ENCODE data around the gene KLF16.

The KLF16 gene

DNA sequence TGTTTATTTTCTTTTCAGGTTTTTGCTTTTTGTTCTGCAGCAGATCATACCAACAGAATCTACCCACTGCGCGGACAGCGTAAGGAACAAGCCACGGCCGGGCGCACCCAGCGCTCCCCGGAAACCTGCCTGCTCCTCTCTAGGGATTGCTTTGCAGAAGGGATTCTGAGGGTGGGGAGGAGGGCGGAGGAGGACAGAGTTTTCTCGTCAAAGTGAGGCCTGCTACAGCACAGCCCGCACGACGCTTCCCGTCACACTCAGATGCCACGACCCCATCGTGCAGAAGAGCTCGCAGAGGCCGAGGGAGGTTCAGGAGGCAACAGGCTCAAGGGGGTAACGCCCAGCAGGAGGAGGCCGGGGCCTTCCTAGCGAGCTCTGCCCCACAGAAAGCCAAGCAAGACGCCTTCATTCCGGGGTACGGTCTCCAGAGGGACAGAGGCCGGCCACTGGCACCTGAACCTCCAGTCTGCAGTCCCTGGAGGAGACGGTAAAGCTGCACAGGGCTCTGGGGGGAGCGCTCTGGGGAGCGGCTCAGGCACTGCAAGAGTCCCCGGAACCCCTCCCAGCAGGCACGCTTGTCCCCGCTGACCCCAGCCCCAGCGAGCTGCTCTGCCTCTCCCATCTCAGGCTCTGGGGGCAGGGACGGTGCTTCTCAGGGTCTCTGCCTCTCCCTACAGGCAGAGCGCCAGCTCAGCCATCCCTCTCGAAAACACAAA, 22.0 kb downstream of the KLF16 start (continued):
- TF ChIP-seq OSR1 (CRISPR knock-in tag; IDR thresholded peaks at IDR 0.05): no peak
- TF ChIP-seq, protein P1, sequence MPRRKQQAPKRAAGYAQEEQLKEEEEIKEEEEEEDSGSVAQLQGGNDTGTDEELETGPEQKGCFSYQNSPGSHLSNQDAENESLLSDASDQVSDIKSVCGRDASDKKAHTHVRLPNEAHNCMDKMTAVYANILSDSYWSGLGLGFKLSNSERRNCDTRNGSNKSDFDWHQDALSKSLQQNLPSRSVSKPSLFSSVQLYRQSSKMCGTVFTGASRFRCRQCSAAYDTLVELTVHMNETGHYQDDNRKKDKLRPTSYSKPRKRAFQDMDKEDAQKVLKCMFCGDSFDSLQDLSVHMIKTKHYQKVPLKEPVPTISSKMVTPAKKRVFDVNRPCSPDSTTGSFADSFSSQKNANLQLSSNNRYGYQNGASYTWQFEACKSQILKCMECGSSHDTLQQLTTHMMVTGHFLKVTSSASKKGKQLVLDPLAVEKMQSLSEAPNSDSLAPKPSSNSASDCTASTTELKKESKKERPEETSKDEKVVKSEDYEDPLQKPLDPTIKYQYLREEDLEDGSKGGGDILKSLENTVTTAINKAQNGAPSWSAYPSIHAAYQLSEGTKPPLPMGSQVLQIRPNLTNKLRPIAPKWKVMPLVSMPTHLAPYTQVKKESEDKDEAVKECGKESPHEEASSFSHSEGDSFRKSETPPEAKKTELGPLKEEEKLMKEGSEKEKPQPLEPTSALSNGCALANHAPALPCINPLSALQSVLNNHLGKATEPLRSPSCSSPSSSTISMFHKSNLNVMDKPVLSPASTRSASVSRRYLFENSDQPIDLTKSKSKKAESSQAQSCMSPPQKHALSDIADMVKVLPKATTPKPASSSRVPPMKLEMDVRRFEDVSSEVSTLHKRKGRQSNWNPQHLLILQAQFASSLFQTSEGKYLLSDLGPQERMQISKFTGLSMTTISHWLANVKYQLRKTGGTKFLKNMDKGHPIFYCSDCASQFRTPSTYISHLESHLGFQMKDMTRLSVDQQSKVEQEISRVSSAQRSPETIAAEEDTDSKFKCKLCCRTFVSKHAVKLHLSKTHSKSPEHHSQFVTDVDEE (CRISPR knock-in tag; IDR thresholded peaks at IDR 0.05): no peak
- TF ChIP-seq ZFP3 (CRISPR knock-in tag; IDR thresholded peaks at IDR 0.05): no peak
- no peak for TF ChIP-seq SNAI2 (CRISPR knock-in tag; IDR thresholded peaks at IDR 0.05)
- no peak for TF ChIP-seq GLIS3 (CRISPR knock-in tag; IDR thresholded peaks at IDR 0.05)

DNA sequence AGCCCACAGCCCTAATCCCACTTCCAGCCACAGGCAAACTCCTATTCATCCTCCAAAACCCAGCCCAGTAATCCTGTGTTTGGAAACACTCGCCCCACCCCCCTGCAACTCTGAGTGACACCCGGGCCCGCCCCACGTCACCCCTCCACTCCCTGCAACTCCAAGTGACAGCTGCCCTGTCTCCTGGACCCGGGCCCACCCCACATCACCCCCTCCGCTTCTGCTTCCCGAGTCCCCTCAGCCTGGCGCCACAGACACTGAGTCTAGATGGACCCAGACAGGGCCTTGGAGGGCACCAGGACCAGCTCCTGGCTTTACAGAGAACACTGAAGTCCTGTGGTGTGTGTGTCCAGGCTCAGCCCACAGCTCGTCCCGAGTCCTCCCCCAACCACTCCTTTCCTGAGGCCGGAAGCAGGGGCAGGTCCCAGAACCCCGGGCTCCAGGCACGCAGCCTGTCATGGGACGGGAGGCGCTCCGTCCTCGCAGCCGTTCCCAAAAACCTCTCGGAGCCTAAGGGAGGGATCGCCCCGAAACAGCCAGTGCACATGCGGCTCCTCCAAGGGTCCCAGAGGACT, 22.8 kb downstream of the KLF16 start:
- TF ChIP-seq ZFP3 (CRISPR knock-in tag; IDR thresholded peaks at IDR 0.05): peak; percentile 95
- TF ChIP-seq TOX (CRISPR knock-in tag; IDR thresholded peaks at IDR 0.05; ENCODE audit: borderline replicate concordance): no peak
- TF ChIP-seq ARNTL (CRISPR knock-in tag; IDR thresholded peaks at IDR 0.05; ENCODE audit: borderline replicate concordance, low read depth): no peak
- no peak for ATAC-seq

DNA sequence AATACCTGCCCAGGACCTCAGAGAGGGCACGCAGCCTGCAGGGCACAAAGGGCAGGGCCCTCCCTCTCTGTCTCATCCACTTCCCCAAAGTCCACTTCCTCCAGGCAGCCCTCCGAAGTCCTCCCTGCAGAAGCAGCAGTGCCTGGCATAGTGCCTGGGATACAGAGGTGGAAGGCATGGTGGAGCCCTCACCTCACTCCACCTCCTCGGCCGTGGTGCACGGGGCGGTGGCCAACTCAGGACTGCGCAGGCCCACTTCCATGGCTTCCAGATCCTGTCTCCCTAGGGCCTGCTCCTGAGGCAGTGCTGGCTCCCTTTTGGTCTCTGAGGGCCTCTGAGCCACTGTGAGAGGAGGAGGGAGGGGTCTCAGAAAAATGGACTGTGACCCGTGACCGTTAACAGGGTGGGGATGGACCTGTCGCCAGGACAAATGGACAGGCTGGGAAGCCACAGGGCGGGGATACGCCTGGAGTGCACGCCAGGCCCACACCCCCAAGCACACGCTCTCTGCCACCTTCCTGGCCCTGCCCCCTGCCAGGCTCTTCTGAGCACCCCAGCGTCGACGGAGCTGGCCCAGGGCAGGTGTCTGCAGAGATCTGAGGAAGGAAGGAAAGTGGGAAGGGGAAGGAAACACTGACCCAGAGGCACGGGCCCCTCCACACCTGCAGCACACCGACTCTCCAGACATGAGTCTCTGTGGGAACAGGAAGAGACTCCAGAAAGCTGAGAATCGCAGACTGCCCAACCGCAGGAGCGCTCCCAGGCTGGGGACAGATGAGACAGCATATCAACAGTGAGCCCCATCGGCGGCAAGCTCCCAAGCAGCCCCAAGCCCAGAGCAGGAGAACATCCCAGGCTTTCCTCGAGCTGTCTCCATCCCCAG, 23.5 kb downstream of the KLF16 start:
- TF ChIP-seq ZNF565 (CRISPR knock-in tag; conservative IDR thresholded peaks at IDR 0.05; ENCODE audit: low read depth) (no peak), SNAI2 (CRISPR knock-in tag; IDR thresholded peaks at IDR 0.05) (no peak), BACH2 (CRISPR knock-in tag; IDR thresholded peaks at IDR 0.05; ENCODE audit: borderline replicate concordance) (no peak), ESRRG (CRISPR knock-in tag; IDR thresholded peaks at IDR 0.05) (no peak), CSDC2 (CRISPR knock-in tag; IDR thresholded peaks at IDR 0.05) (no peak), GLIS3 (CRISPR knock-in tag; IDR thresholded peaks at IDR 0.05) (no peak), ZC3H10 (CRISPR knock-in tag; IDR thresholded peaks at IDR 0.05) (no peak), ZNF70 (CRISPR knock-in tag; IDR thresholded peaks at IDR 0.05) (no peak), OSR1 (CRISPR knock-in tag; IDR thresholded peaks at IDR 0.05) (no peak), ARNTL (CRISPR knock-in tag; IDR thresholded peaks at IDR 0.05; ENCODE audit: borderline replicate concordance, low read depth) (no peak), TOX (CRISPR knock-in tag; IDR thresholded peaks at IDR 0.05; ENCODE audit: borderline replicate concordance) (no peak), ZNF8 (CRISPR knock-in tag; IDR thresholded peaks at IDR 0.05) (no peak)
- TF ChIP-seq, protein P2, sequence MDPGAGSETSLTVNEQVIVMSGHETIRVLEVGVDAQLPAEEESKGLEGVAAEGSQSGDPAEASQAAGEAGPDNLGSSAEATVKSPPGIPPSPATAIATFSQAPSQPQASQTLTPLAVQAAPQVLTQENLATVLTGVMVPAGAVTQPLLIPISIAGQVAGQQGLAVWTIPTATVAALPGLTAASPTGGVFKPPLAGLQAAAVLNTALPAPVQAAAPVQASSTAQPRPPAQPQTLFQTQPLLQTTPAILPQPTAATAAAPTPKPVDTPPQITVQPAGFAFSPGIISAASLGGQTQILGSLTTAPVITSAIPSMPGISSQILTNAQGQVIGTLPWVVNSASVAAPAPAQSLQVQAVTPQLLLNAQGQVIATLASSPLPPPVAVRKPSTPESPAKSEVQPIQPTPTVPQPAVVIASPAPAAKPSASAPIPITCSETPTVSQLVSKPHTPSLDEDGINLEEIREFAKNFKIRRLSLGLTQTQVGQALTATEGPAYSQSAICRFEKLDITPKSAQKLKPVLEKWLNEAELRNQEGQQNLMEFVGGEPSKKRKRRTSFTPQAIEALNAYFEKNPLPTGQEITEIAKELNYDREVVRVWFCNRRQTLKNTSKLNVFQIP (CRISPR knock-in tag; IDR thresholded peaks at IDR 0.05; ENCODE audit: borderline replicate concordance, low read depth): no peak
- TF ChIP-seq, protein P1 (CRISPR knock-in tag; IDR thresholded peaks at IDR 0.05): no peak
- no peak for ATAC-seq

DNA sequence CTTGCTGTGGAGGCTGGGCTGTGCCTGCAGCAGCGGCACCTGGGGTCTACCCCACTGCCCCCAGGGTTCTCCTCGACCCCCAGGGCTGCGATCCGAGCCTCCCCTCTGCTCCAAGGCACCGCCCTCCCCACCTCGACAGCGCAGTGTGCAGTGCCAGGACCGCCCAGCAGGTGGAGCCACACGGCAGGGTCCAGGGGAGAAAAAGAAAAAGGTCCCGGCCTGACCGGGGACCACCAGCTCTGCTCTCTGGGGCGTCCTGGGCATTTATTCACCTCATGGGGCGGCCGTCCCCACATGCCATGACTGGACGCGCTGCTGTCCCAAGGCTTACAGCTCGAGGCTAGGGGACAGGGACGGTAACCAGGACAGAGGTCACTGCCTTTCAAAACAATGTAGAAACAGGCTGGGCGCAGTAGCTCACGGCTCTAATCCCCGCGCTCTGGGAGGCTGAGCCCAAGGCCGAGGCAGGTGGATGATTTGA, 25.7 kb downstream of the KLF16 start:
- peak; percentile 80 for ATAC-seq
- TF ChIP-seq RARB (CRISPR knock-in tag; IDR thresholded peaks at IDR 0.05) (no peak), ZC3H10 (CRISPR knock-in tag; IDR thresholded peaks at IDR 0.05) (no peak), ARNTL (CRISPR knock-in tag; IDR thresholded peaks at IDR 0.05; ENCODE audit: borderline replicate concordance, low read depth) (no peak), TOX (CRISPR knock-in tag; IDR thresholded peaks at IDR 0.05; ENCODE audit: borderline replicate concordance) (no peak), SNAI2 (CRISPR knock-in tag; IDR thresholded peaks at IDR 0.05) (no peak), ZFP3 (CRISPR knock-in tag; IDR thresholded peaks at IDR 0.05) (no peak), TCF4 (CRISPR knock-in tag; IDR thresholded peaks at IDR 0.05; ENCODE audit: borderline replicate concordance) (no peak), CSDC2 (CRISPR knock-in tag; IDR thresholded peaks at IDR 0.05) (no peak)
- TF ChIP-seq, protein P3, sequence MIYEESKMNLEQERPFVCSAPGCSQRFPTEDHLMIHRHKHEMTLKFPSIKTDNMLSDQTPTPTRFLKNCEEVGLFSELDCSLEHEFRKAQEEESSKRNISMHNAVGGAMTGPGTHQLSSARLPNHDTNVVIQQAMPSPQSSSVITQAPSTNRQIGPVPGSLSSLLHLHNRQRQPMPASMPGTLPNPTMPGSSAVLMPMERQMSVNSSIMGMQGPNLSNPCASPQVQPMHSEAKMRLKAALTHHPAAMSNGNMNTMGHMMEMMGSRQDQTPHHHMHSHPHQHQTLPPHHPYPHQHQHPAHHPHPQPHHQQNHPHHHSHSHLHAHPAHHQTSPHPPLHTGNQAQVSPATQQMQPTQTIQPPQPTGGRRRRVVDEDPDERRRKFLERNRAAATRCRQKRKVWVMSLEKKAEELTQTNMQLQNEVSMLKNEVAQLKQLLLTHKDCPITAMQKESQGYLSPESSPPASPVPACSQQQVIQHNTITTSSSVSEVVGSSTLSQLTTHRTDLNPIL (CRISPR knock-in tag; IDR thresholded peaks at IDR 0.05; ENCODE audit: low read depth): no peak
- TF ChIP-seq, protein P2 (CRISPR knock-in tag; IDR thresholded peaks at IDR 0.05; ENCODE audit: borderline replicate concordance, low read depth): no peak
- TF ChIP-seq, protein P4, sequence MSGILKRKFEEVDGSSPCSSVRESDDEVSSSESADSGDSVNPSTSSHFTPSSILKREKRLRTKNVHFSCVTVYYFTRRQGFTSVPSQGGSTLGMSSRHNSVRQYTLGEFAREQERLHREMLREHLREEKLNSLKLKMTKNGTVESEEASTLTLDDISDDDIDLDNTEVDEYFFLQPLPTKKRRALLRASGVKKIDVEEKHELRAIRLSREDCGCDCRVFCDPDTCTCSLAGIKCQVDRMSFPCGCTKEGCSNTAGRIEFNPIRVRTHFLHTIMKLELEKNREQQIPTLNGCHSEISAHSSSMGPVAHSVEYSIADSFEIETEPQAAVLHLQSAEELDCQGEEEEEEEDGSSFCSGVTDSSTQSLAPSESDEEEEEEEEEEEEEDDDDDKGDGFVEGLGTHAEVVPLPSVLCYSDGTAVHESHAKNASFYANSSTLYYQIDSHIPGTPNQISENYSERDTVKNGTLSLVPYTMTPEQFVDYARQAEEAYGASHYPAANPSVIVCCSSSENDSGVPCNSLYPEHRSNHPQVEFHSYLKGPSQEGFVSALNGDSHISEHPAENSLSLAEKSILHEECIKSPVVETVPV (CRISPR knock-in tag; IDR thresholded peaks at IDR 0.05): no peak
